ENCODE data around the gene TM9SF2. TPM values are rescaled to one million over a fixed set of nuclear protein-coding genes. Genes with fewer than 3 reads are reported as not detected.

Gene TM9SF2
- total and polyA plus RNA-seq, 2 of the 4 experiments (the other 2 are of a cell fraction): 46.1 to 85.5 TPM

GRCh38 chr13:99517577-99517976 is 16.3 kb downstream of the TM9SF2 start:
- TF ChIP-seq CHD1 (IDR thresholded peaks at IDR 0.05; ENCODE audit: low read depth, low read length): no peak
- Histone ChIP-seq H3K4ac (ENCODE audit: low read depth, low read length) (no peak overlapping the region), H3K4me2 (ENCODE audit: low read depth, low read length) (no peak overlapping the region), H3K9me3 (ENCODE audit: control insufficient read depth, insufficient read depth, low read length) (no peaks in the 10 kb centered on the region), H4K8ac (ENCODE audit: low read depth in 2 of 2, low read length in 2 of 2) (no peak overlapping the region), H2BK5ac (ENCODE audit: low read depth, low read length, poor library complexity, severe bottlenecking) (no peak overlapping the region), H3K27ac (ENCODE audit: insufficient read depth, low read length) (no peak overlapping the region), H4K5ac (ENCODE audit: low read depth, low read length) (no peak overlapping the region), H2AFZ (replicated peaks; ENCODE audit: low read length, poor library complexity) (no peak overlapping the region), H2BK120ac (ENCODE audit: low read depth, low read length) (no peak overlapping the region), H3K18ac (ENCODE audit: low read depth, low read length) (no peak overlapping the region), H3K9me1 (ENCODE audit: insufficient read depth, low read length) (peaks cover 6% of the 10 kb centered on the region), H3K79me1 (ENCODE audit: low read depth in 1 of 2, low read length in 2 of 2) (peaks cover 30 to 64% of the 10 kb centered on the region in 2 experiments), H4K91ac (ENCODE audit: insufficient read depth, low read depth, low read length) (no peak overlapping the region), H3K4me3 (ENCODE audit: insufficient read depth, low read depth, low read length) (no peak overlapping the region), H3K23ac (ENCODE audit: low read depth, low read length) (no peak overlapping the region), H2BK20ac (ENCODE audit: low read depth, low read length) (no peak overlapping the region), H3K4me1 (ENCODE audit: control insufficient read depth, insufficient read depth, low read length) (0 out of 2 replicates have a peak, but pooled peaks cover 1% of the 10 kb centered on the region), H3K56ac (ENCODE audit: extremely low read depth, insufficient read depth, low read length) (no peak overlapping the region), H3K9ac (ENCODE audit: low read depth, low read length) (no peak overlapping the region), H2AK5ac (ENCODE audit: low read depth, low read length) (no peak overlapping the region), H3K36me3 (ENCODE audit: control insufficient read depth, insufficient read depth, low read length) (peaks cover 14% of the 10 kb centered on the region), H4K20me1 (ENCODE audit: insufficient read depth, low read length) (peaks cover 44% of the 10 kb centered on the region), H3K14ac (replicated peaks; ENCODE audit: low read depth, low read length) (no peak overlapping the region), H2AK9ac (replicated peaks; ENCODE audit: low read depth, low read length, poor library complexity) (no peak overlapping the region), H2BK15ac (ENCODE audit: low read depth, low read length) (no peak overlapping the region), H3K27me3 (ENCODE audit: control insufficient read depth, insufficient read depth, low read length) (no peaks in the 10 kb centered on the region)
- dilution Hi-C loops (cut with HindIII; ENCODE audit: low sequenced_read_pairs, unreplicated experiment) (no loop called here), intact Hi-C loops (cut with micrococcal nuclease) (no loop called here), in situ Hi-C loops (cut with MboI; ENCODE audit: low sequenced_read_pairs) (no loop called here)
- BruUV-seq (replicated peaks): no TSS peak
- DNase-seq (no peak), ATAC-seq (ENCODE audit: low read depth) (no peak)
- CTCF ChIA-PET: interaction anchor here (1.2 kb wide), 1 partner anchor 14 kb away, joined by 6 read pairs; no protein-coding TSS in a partner anchor
- POLR2A ChIA-PET (ENCODE audit: unreplicated experiment): no interaction called here
- WGBS, 2 experiments (ENCODE audit: extremely low coverage in 2 of 2, insufficient read length in 1 of 2): no CpG with 5 or more reads among the region's 2 CpGs
